ENCODE results near the gene OTUD3.

OTUD3 gene

DNA sequence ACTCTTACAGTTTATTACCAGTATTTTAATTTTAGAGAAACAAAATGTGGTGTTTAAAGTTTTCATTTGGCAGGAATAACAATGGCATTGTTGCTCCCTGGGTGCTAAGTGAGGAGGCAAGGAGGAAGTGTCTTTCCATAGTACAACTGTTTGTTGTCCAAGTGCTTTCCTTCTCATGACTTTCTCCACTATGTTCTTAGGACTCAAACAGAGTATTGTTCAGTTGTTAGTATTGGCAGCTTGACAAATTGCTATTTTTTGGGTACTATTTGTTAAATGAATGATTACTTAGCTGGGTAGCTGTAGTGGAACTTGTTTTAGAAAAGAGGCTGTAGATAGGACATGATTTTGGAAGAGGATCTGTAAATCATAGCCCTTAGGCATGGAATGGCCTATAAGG lies 7.5 kb downstream of the OTUD3 start:
- no peak overlapping the region for H3K4me3 ChIP-seq (ENCODE audit: control insufficient read depth, low read depth, low read length)
- DNase-seq (ENCODE audit: low read depth) = no peak
- TF ChIP-seq CTCF (IDR thresholded peaks at IDR 0.05; ENCODE audit: control insufficient read depth, insufficient read depth, low read depth, low read length, missing control alignments) = no peak

- no peak overlapping the region for H3K4me3 ChIP-seq (ENCODE audit: control insufficient read depth, low read depth, low read length)
- no peak for DNase-seq (ENCODE audit: low read depth)
- TF ChIP-seq CTCF (IDR thresholded peaks at IDR 0.05; ENCODE audit: control insufficient read depth, insufficient read depth, low read depth, low read length, missing control alignments) = no peak
Measured at GRCh38 chr1:19892129-19892528, 9.9 kb downstream of the OTUD3 start.

DNA sequence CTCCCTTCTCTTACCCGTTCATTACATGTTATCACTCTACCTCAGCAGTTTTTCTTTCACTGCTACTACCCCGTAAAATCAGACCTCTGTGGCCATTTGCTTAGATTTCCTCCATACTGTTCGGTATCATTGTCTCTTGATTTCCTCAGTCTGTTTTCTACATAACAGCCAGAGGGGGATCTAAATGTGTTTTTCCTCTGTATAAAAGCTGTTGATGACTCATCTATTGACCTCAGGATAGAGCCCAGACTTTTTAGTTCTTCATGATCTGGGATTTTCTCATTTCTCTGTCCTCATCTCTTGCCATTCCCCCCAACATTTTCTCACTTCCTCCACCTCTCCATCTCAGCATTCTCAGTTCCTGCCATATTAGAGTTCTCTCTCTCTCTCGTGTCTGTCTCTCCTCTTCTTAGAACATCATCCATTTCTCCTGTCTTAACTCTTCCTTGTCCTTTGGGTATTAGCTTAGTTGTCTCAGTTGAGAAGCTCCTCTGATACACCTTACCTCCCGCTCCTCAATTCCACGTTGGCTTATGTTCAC lies 10.5 kb downstream of the OTUD3 start:
- no peak for TF ChIP-seq CTCF (IDR thresholded peaks at IDR 0.05; ENCODE audit: control insufficient read depth, insufficient read depth, low read depth, low read length, missing control alignments)
- DNase-seq (ENCODE audit: low read depth) = no peak
- no peak overlapping the region for H3K4me3 ChIP-seq (ENCODE audit: control insufficient read depth, low read depth, low read length)

- DNase-seq (ENCODE audit: low read depth) = no peak
- TF ChIP-seq CTCF (IDR thresholded peaks at IDR 0.05; ENCODE audit: control insufficient read depth, insufficient read depth, low read depth, low read length, missing control alignments) = no peak
- no peak overlapping the region for H3K4me3 ChIP-seq (ENCODE audit: control insufficient read depth, low read depth, low read length)
Measured at GRCh38 chr1:19893687-19894086, 11.5 kb downstream of the OTUD3 start.

DNA sequence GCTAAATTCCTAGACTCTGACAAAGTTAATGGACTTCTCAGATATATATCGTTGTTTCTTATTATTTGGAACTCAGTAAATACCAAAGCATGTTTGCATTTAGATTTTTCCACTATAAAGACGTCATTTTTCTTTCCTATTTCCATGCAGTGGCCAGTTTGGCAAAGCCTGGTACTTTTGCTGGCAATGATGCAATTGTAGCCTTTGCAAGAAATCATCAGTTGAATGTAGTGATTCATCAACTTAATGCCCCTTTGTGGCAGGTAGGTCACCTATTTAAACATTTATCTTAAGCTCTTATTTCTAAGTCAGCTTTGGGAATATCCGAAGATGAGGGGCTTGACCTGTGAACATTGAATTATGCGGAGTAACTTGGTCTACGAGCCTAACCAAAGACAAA lies 12.0 kb downstream of the OTUD3 start:
- no peak for TF ChIP-seq CTCF (IDR thresholded peaks at IDR 0.05; ENCODE audit: control insufficient read depth, insufficient read depth, low read depth, low read length, missing control alignments)
- DNase-seq (ENCODE audit: low read depth) = no peak
- no peak overlapping the region for H3K4me3 ChIP-seq (ENCODE audit: control insufficient read depth, low read depth, low read length)

GRCh38 chr1:19901653-19902052 lies 19.5 kb downstream of the OTUD3 start:
- no peak for DNase-seq (ENCODE audit: low read depth)
- H3K4me3 ChIP-seq (ENCODE audit: control insufficient read depth, low read depth, low read length) = no peak overlapping the region
- TF ChIP-seq CTCF (IDR thresholded peaks at IDR 0.05; ENCODE audit: control insufficient read depth, insufficient read depth, low read depth, low read length, missing control alignments) = no peak

DNA sequence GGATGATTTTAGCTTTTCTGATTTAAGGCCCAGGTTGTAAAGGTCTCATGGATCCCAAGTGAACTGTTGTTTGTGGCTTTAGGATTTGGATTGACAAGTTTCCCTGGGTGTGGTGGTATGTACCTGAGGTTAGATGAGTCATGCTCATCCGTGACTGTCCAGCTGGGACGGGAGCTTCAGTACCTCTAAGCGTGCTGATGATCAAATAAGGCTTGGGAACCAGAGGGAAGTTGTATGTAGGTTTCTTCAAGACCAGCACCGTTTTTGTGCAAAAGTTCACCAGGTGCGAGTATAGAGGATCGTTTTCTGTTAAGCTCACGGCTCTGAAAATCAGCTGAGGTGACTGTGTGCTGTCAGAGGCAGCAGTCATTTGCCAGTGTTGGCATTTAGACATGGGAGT lies 21.4 kb downstream of the OTUD3 start:
- H3K4me3 ChIP-seq (ENCODE audit: control insufficient read depth, low read depth, low read length) = no peak overlapping the region
- TF ChIP-seq CTCF (IDR thresholded peaks at IDR 0.05; ENCODE audit: control insufficient read depth, insufficient read depth, low read depth, low read length, missing control alignments) = no peak
- no peak for DNase-seq (ENCODE audit: low read depth)
